Measurements from ENCODE around the gene ARHGAP24. TPM values are rescaled to one million over a fixed set of nuclear protein-coding genes. Genes with fewer than 3 reads are reported as not detected.

Gene ARHGAP24
- total and polyA plus RNA-seq, 2 experiments from 2014 or later, result 19.5 to 29.6 TPM

GRCh38 chr4:85821688-85822455 is 346.9 kb downstream of the ARHGAP24 start:
- WGBS (ENCODE audit: low lambda C conversion rate, missing lambda C conversion rate), result 99% methylated on average over 2 of the region's 2 CpGs

GRCh38 chr4:85823295-85823694 is 348.3 kb downstream of the ARHGAP24 start:
- Histone ChIP-seq H3K27me3 (no peaks in the 10 kb centered on the region), H3K36me3 (replicated peaks; ENCODE audit: insufficient read depth, low read depth) (no peaks in the 10 kb centered on the region), H3K4me3 (no peak overlapping the region), H2AFZ (no peak overlapping the region), H4K20me1 (ENCODE audit: insufficient read depth, poor library complexity, severe bottlenecking) (no peaks in the 10 kb centered on the region), H3K9me3 (ENCODE audit: low read depth) (no peaks in the 10 kb centered on the region), H3K4me1 (ENCODE audit: insufficient read depth) (peaks cover 4% of the 10 kb centered on the region), H3K27ac (no peak overlapping the region), H3K9me2 (replicated peaks; ENCODE audit: insufficient read depth) (no peaks in the 10 kb centered on the region), H3K79me2 (no peaks in the 10 kb centered on the region), H3K4me2 (no peak overlapping the region)
- 42% methylated on average over 1 of the region's 1 CpG for WGBS (ENCODE audit: low lambda C conversion rate, missing lambda C conversion rate)
- no peak for DNase-seq (ENCODE audit: low spot score)
- TF ChIP-seq EZH2 (IDR thresholded peaks at IDR 0.05; ENCODE audit: borderline replicate concordance) (no peak), CTCF (IDR thresholded peaks at IDR 0.05; ENCODE audit: poor library complexity) (no peak), EZH2phosphoT487 (IDR thresholded peaks at IDR 0.05; ENCODE audit: low read depth, severe bottlenecking, unreplicated experiment) (no peak)

More at GRCh38 chr4:85821688-85822455, 346.9 kb downstream of the ARHGAP24 start:
- Histone ChIP-seq H4K20me1 (ENCODE audit: insufficient read depth, poor library complexity, severe bottlenecking) (no peaks in the 10 kb centered on the region), H2AFZ (no peak overlapping the region), H3K9me2 (replicated peaks; ENCODE audit: insufficient read depth) (no peaks in the 10 kb centered on the region), H3K27me3 (no peaks in the 10 kb centered on the region), H3K4me3 (no peak overlapping the region), H3K4me2 (no peak overlapping the region), H3K9me3 (ENCODE audit: low read depth) (no peaks in the 10 kb centered on the region), H3K4me1 (ENCODE audit: insufficient read depth) (peaks cover 4% of the 10 kb centered on the region), H3K36me3 (replicated peaks; ENCODE audit: insufficient read depth, low read depth) (no peaks in the 10 kb centered on the region), H3K27ac (no peak overlapping the region), H3K79me2 (no peaks in the 10 kb centered on the region)
- TF ChIP-seq EZH2phosphoT487 (IDR thresholded peaks at IDR 0.05; ENCODE audit: low read depth, severe bottlenecking, unreplicated experiment) (no peak), CTCF (IDR thresholded peaks at IDR 0.05; ENCODE audit: poor library complexity) (no peak), EZH2 (IDR thresholded peaks at IDR 0.05; ENCODE audit: borderline replicate concordance) (no peak)
- no peak for DNase-seq (ENCODE audit: low spot score)

GRCh38 chr4:85824166-85824945 is 349.4 kb downstream of the ARHGAP24 start:
- no peaks in the 10 kb centered on the region for H3K79me2 ChIP-seq
- H3K27ac ChIP-seq, result no peak overlapping the region

More at GRCh38 chr4:85824166-85824945, 349.4 kb downstream of the ARHGAP24 start:
- DNase-seq (ENCODE audit: low spot score), result no peak
- H3K9me2 ChIP-seq (replicated peaks; ENCODE audit: insufficient read depth), result no peaks in the 10 kb centered on the region
- H3K4me2 ChIP-seq, result no peak overlapping the region
- 92% methylated on average over 5 of the region's 5 CpGs for WGBS (ENCODE audit: low lambda C conversion rate, missing lambda C conversion rate)
- H4K20me1 ChIP-seq (ENCODE audit: insufficient read depth, poor library complexity, severe bottlenecking), result no peaks in the 10 kb centered on the region
- H3K9me3 ChIP-seq (ENCODE audit: low read depth), result no peaks in the 10 kb centered on the region
- no peak overlapping the region for H2AFZ ChIP-seq
- peaks cover 4% of the 10 kb centered on the region for H3K4me1 ChIP-seq (ENCODE audit: insufficient read depth)
- H3K4me3 ChIP-seq, result no peak overlapping the region
- no peak for TF ChIP-seq EZH2 (IDR thresholded peaks at IDR 0.05; ENCODE audit: borderline replicate concordance)
- no peak for TF ChIP-seq CTCF (IDR thresholded peaks at IDR 0.05; ENCODE audit: poor library complexity)
- no peak for TF ChIP-seq EZH2phosphoT487 (IDR thresholded peaks at IDR 0.05; ENCODE audit: low read depth, severe bottlenecking, unreplicated experiment)
- H3K27me3 ChIP-seq, result no peaks in the 10 kb centered on the region
- H3K36me3 ChIP-seq (replicated peaks; ENCODE audit: insufficient read depth, low read depth), result no peaks in the 10 kb centered on the region
